ENCODE data around the gene CNGB1. TPM values are rescaled to one million over a fixed set of nuclear protein-coding genes. Genes with fewer than 3 reads are reported as not detected.
A peak's percentile ranks its signal among the peaks of the same experiment; 100 is the strongest.

The CNGB1 gene
- total and polyA plus RNA-seq, 4 donors, result under 0.01 TPM; not detected in 2

- TF ChIP-seq JUND (IDR thresholded peaks at IDR 0.05) (no peak), FOXA1 (IDR thresholded peaks at IDR 0.05) (no peak), CTCF (IDR thresholded peaks at IDR 0.05; ENCODE audit: low read depth, low read length, missing input control) (peak; percentile 1)
- Histone ChIP-seq H3K36me3 (ENCODE audit: control insufficient read depth in 4 of 4, insufficient read depth in 3 of 4, low read depth in 1 of 4, low read length in 3 of 4) (no peaks in the 10 kb centered on the region), H3K4me3 (ENCODE audit: low read depth in 1 of 3, low read length in 3 of 3) (no peak overlapping the region), H3K27me3 (ENCODE audit: control insufficient read depth in 4 of 4, insufficient read depth in 4 of 4, low read length in 3 of 4) (no peaks in the 10 kb centered on the region), H3K4me1 (ENCODE audit: control insufficient read depth in 4 of 4, insufficient read depth in 4 of 4, low read length in 3 of 4) (no peaks in the 10 kb centered on the region), H3K9ac (ENCODE audit: low read depth in 1 of 2, low read length in 2 of 2) (no peak overlapping the region), H3K9me3 (ENCODE audit: control insufficient read depth in 4 of 4, low read length in 3 of 4) (no peaks in the 10 kb centered on the region), H3K27ac (ENCODE audit: low read depth in 1 of 2, low read length in 2 of 2) (no peak overlapping the region)
- WGBS, result 88% methylated on average over 12 of the region's 12 CpGs
- DNase-seq (ENCODE audit: low spot score), result no peak
Measured at GRCh38 chr16:57977418-57978069, 6.6 kb upstream of the CNGB1 start.

- H3K4me3 ChIP-seq (ENCODE audit: low read depth in 1 of 3, low read length in 3 of 3), result no peak overlapping the region
- TF ChIP-seq RAD21 (IDR thresholded peaks at IDR 0.05), result no peak
- no peak for TF ChIP-seq MAX (IDR thresholded peaks at IDR 0.05)
- TF ChIP-seq JUND (IDR thresholded peaks at IDR 0.05), result no peak
- TF ChIP-seq REST (IDR thresholded peaks at IDR 0.05), result no peak
- no peak for TF ChIP-seq ATF3 (IDR thresholded peaks at IDR 0.05)
- no peak for TF ChIP-seq TAF1 (conservative IDR thresholded peaks at IDR 0.05)
- no peak for TF ChIP-seq YY1 (IDR thresholded peaks at IDR 0.05)
- no peak for TF ChIP-seq HNF4A (conservative IDR thresholded peaks at IDR 0.05)
- TF ChIP-seq RXRA (IDR thresholded peaks at IDR 0.05), result no peak
- TF ChIP-seq ZBTB33 (IDR thresholded peaks at IDR 0.05), result no peak
- TF ChIP-seq CTCF (IDR thresholded peaks at IDR 0.05; ENCODE audit: low read depth, low read length, missing input control), result no peak
- TF ChIP-seq GABPA (IDR thresholded peaks at IDR 0.05 in 1 of 2, conservative IDR thresholded peaks at IDR 0.05 in 1 of 2), result no peak
- no peak for TF ChIP-seq NR2F2 (IDR thresholded peaks at IDR 0.05)
- no peak for TF ChIP-seq EGR1 (IDR thresholded peaks at IDR 0.05; ENCODE audit: low read depth in 2 of 2)
- no peak for TF ChIP-seq FOXA2 (IDR thresholded peaks at IDR 0.05)
- TF ChIP-seq HNF4G (IDR thresholded peaks at IDR 0.05), result no peak
- no peak overlapping the region for H3K9ac ChIP-seq (ENCODE audit: low read depth in 1 of 2, low read length in 2 of 2)
- no peak overlapping the region for H3K27ac ChIP-seq (ENCODE audit: low read depth in 1 of 2, low read length in 2 of 2)
- H3K4me1 ChIP-seq (ENCODE audit: control insufficient read depth in 4 of 4, insufficient read depth in 4 of 4, low read length in 3 of 4), result no peaks in the 10 kb centered on the region
- WGBS, result 71% methylated on average over 2 of the region's 2 CpGs
- no peaks in the 10 kb centered on the region for H3K9me3 ChIP-seq (ENCODE audit: control insufficient read depth in 4 of 4, low read length in 3 of 4)
- no peaks in the 10 kb centered on the region for H3K27me3 ChIP-seq (ENCODE audit: control insufficient read depth in 4 of 4, insufficient read depth in 4 of 4, low read length in 3 of 4)
- no peak for DNase-seq (ENCODE audit: low spot score)
- H3K36me3 ChIP-seq (ENCODE audit: control insufficient read depth in 4 of 4, insufficient read depth in 3 of 4, low read depth in 1 of 4, low read length in 3 of 4), result no peaks in the 10 kb centered on the region
Measured at GRCh38 chr16:57976331-57976796, 5.4 kb upstream of the CNGB1 start.

Measured in liver (tissue), 9 donors.